Measurements from ENCODE around the gene LAMA2. TPM values are rescaled to one million over a fixed set of nuclear protein-coding genes. Genes with fewer than 3 reads are reported as not detected.

LAMA2 gene
- total and polyA plus RNA-seq, 4 donors = 5.2 to 105 (median 45.9) TPM

- Histone ChIP-seq H3K36me3 (ENCODE audit: control insufficient read depth in 4 of 4, insufficient read depth in 4 of 4, low read length in 4 of 4) (peaks cover 0 to 3% (median 0%) of the 10 kb centered on the region in 4 donors), H3K9ac (ENCODE audit: insufficient read depth in 1 of 2, low read length in 2 of 2) (no peak overlapping the region), H3K4me1 (ENCODE audit: control insufficient read depth in 5 of 5, insufficient read depth in 5 of 5, low read length in 5 of 5) (peaks cover 1 to 11% (median 8%) of the 10 kb centered on the region in 5 donors), H3K27me3 (ENCODE audit: control insufficient read depth in 3 of 3, insufficient read depth in 3 of 3, low read length in 2 of 3) (no peaks in the 10 kb centered on the region), H3K4me3 (no peak overlapping the region), H3K27ac (ENCODE audit: low read depth in 1 of 2, low read length in 1 of 2) (peak overlapping the region in 1 of 2 donors; percentile 60), H3K9me3 (ENCODE audit: control insufficient read depth in 4 of 4, insufficient read depth in 3 of 4, low read length in 3 of 4) (peaks cover 0 to 1% (median 0%) of the 10 kb centered on the region in 4 donors)
- no peak for TF ChIP-seq CTCF (IDR thresholded peaks at IDR 0.05; ENCODE audit: control extremely low read depth, extremely low read depth)
- peak; percentile 84 to 96 (median 93) for DNase-seq
- ATAC-seq (ENCODE audit: insufficient read depth, low FRiP score) = peak; percentile 11
- 69 to 85% methylated on average over 4 of the region's 4 CpGs for WGBS, 2 donors
Measured at GRCh38 chr6:129102741-129103140, 219.8 kb downstream of the LAMA2 start.

- H3K4me3 ChIP-seq = no peak overlapping the region
- no peak overlapping the region for H3K9ac ChIP-seq (ENCODE audit: insufficient read depth in 1 of 2, low read length in 2 of 2)
- 60 to 74% methylated on average over 1 of the region's 1 CpG for WGBS, 2 donors
- no peaks in the 10 kb centered on the region for H3K27me3 ChIP-seq (ENCODE audit: control insufficient read depth in 3 of 3, insufficient read depth in 3 of 3, low read length in 2 of 3)
- H3K9me3 ChIP-seq (ENCODE audit: control insufficient read depth in 4 of 4, insufficient read depth in 3 of 4, low read length in 3 of 4) = peaks cover 0 to 1% (median 0%) of the 10 kb centered on the region in 4 donors
- H3K27ac ChIP-seq (ENCODE audit: low read depth in 1 of 2, low read length in 1 of 2) = peak overlapping the region in 1 of 2 donors; percentile 78
- DNase-seq (no peak), ATAC-seq (ENCODE audit: insufficient read depth, low FRiP score) (no peak)
- H3K36me3 ChIP-seq (ENCODE audit: control insufficient read depth in 4 of 4, insufficient read depth in 4 of 4, low read length in 4 of 4) = no peaks in the 10 kb centered on the region
- H3K4me1 ChIP-seq (ENCODE audit: control insufficient read depth in 5 of 5, insufficient read depth in 5 of 5, low read length in 5 of 5) = peaks cover 1 to 11% (median 8%) of the 10 kb centered on the region in 5 donors
- no peak for TF ChIP-seq CTCF (IDR thresholded peaks at IDR 0.05; ENCODE audit: control extremely low read depth, extremely low read depth)
Measured at GRCh38 chr6:129104131-129104530, 221.2 kb downstream of the LAMA2 start.

GRCh38 chr6:129104560-129104959 is 221.6 kb downstream of the LAMA2 start:
- WGBS, 2 donors = 92 to 94% methylated on average over 1 of the region's 1 CpG
- H3K27ac ChIP-seq (ENCODE audit: low read depth in 1 of 2, low read length in 1 of 2) = peak overlapping the region in 1 of 2 donors; percentile 77
- H3K4me3 ChIP-seq = no peak overlapping the region
- no peaks in the 10 kb centered on the region for H3K27me3 ChIP-seq (ENCODE audit: control insufficient read depth in 3 of 3, insufficient read depth in 3 of 3, low read length in 2 of 3)
- no peak for ATAC-seq (ENCODE audit: insufficient read depth, low FRiP score)
- no peaks in the 10 kb centered on the region for H3K36me3 ChIP-seq (ENCODE audit: control insufficient read depth in 4 of 4, insufficient read depth in 4 of 4, low read length in 4 of 4)
- H3K9me3 ChIP-seq (ENCODE audit: control insufficient read depth in 4 of 4, insufficient read depth in 3 of 4, low read length in 3 of 4) = peaks cover 0 to 1% (median 0%) of the 10 kb centered on the region in 4 donors
- no peak for DNase-seq
- H3K9ac ChIP-seq (ENCODE audit: insufficient read depth in 1 of 2, low read length in 2 of 2) = no peak overlapping the region
- TF ChIP-seq CTCF (IDR thresholded peaks at IDR 0.05; ENCODE audit: control extremely low read depth, extremely low read depth) = no peak
- H3K4me1 ChIP-seq (ENCODE audit: control insufficient read depth in 5 of 5, insufficient read depth in 5 of 5, low read length in 5 of 5) = peaks cover 1 to 11% (median 8%) of the 10 kb centered on the region in 5 donors

- no peaks in the 10 kb centered on the region for H3K27me3 ChIP-seq (ENCODE audit: control insufficient read depth in 3 of 3, insufficient read depth in 3 of 3, low read length in 2 of 3)
- H3K27ac ChIP-seq (ENCODE audit: low read depth in 1 of 2, low read length in 1 of 2) = peak overlapping the region; percentile 77 to 82
- peaks cover 1 to 11% (median 8%) of the 10 kb centered on the region in 5 donors for H3K4me1 ChIP-seq (ENCODE audit: control insufficient read depth in 5 of 5, insufficient read depth in 5 of 5, low read length in 5 of 5)
- TF ChIP-seq CTCF (IDR thresholded peaks at IDR 0.05; ENCODE audit: control extremely low read depth, extremely low read depth) = no peak
- DNase-seq = no peak
- no peak overlapping the region for H3K4me3 ChIP-seq
- ATAC-seq (ENCODE audit: insufficient read depth, low FRiP score) = no peak
- 60 to 77% methylated on average over 1 of the region's 1 CpG for WGBS, 2 donors
- no peaks in the 10 kb centered on the region for H3K36me3 ChIP-seq (ENCODE audit: control insufficient read depth in 4 of 4, insufficient read depth in 4 of 4, low read length in 4 of 4)
- H3K9me3 ChIP-seq (ENCODE audit: control insufficient read depth in 4 of 4, insufficient read depth in 3 of 4, low read length in 3 of 4) = peaks cover 0 to 1% (median 0%) of the 10 kb centered on the region in 4 donors
- no peak overlapping the region for H3K9ac ChIP-seq (ENCODE audit: insufficient read depth in 1 of 2, low read length in 2 of 2)
Measured at GRCh38 chr6:129105035-129105434, 222.1 kb downstream of the LAMA2 start.
